Measurements from ENCODE around the gene KCNG3.
"Not testable (repeated sequence)": the region's sequence is repeated elsewhere in the genome, so short reads cannot be mapped to it uniquely, and the experiment has no call there.

KCNG3 gene

GRCh38 chr2:42430188-42430587 lies 63.6 kb downstream of the KCNG3 start:
- DNase-seq = no peak

GRCh38 chr2:42429352-42429751 lies 64.4 kb downstream of the KCNG3 start:
- no peak for DNase-seq

- no peak for DNase-seq
Measured at GRCh38 chr2:42425697-42426096, 68.1 kb downstream of the KCNG3 start.

GRCh38 chr2:42424033-42424432 lies 69.7 kb downstream of the KCNG3 start:
- DNase-seq = no peak

GRCh38 chr2:42421601-42422239 lies 72.1 kb downstream of the KCNG3 start:
- DNase-seq = no peak

GRCh38 chr2:42421157-42421485 lies 72.7 kb downstream of the KCNG3 start:
- no peak for DNase-seq

GRCh38 chr2:42414648-42415047 lies 79.1 kb downstream of the KCNG3 start:
- no peak for DNase-seq

- DNase-seq = no peak
Measured at GRCh38 chr2:42414158-42414557, 79.6 kb downstream of the KCNG3 start.

- no peak for DNase-seq
Measured at GRCh38 chr2:42410742-42411514, 82.9 kb downstream of the KCNG3 start.

- no peak for DNase-seq
Measured at GRCh38 chr2:42408009-42408408, 85.8 kb downstream of the KCNG3 start.

GRCh38 chr2:42407476-42407875 lies 86.3 kb downstream of the KCNG3 start:
- no peak for DNase-seq

- no peak for DNase-seq
Measured at GRCh38 chr2:42404676-42405075, 89.1 kb downstream of the KCNG3 start.

- no peak for DNase-seq
Measured at GRCh38 chr2:42401773-42402172, 92.0 kb downstream of the KCNG3 start.

- DNase-seq = not testable (repeated sequence)
Measured at GRCh38 chr2:42398052-42398451, 95.7 kb downstream of the KCNG3 start.

- not testable (repeated sequence) for DNase-seq
Measured at GRCh38 chr2:42393320-42393719, 100.5 kb downstream of the KCNG3 start.

- no peak for DNase-seq
Measured at GRCh38 chr2:42392191-42392590, 101.6 kb downstream of the KCNG3 start.
